ENCODE results near the gene ELMOD3. TPM values are rescaled to one million over a fixed set of nuclear protein-coding genes. Genes with fewer than 3 reads are reported as not detected.

Gene ELMOD3
- total RNA-seq, 1 donor from 2014 or later: 25.4 TPM

- no peaks in the 10 kb centered on the region for H3K4me1 Mint-ChIP-seq
- DNase-seq (no peak), ATAC-seq (ENCODE audit: low read depth) (no peak)
- POLR2A ChIA-PET: interaction anchor here (1.3 kb wide), 1 partner anchor 8 kb away, joined by 6 read pairs; no protein-coding TSS in a partner anchor
- H3K36me3 Mint-ChIP-seq (ENCODE audit: low read depth): peaks cover 63% of the 10 kb centered on the region
- no peak for TF ChIP-seq CTCF (IDR thresholded peaks at IDR 0.05)
- intact Hi-C loops (cut with micrococcal nuclease): no loop called here
- CTCF ChIA-PET: no interaction called here
- H3K27me3 Mint-ChIP-seq: no peaks in the 10 kb centered on the region
- H3K4me3 Mint-ChIP-seq: no peak overlapping the region
- H3K27ac Mint-ChIP-seq: no peak overlapping the region
- H3K9me3 Mint-ChIP-seq: no peaks in the 10 kb centered on the region
Observed at GRCh38 chr2:85383850-85384249, 29.3 kb downstream of the ELMOD3 start.

GRCh38 chr2:85385746-85386145 lies 31.2 kb downstream of the ELMOD3 start:
- H3K27ac Mint-ChIP-seq: no peak overlapping the region
- intact Hi-C loops (cut with micrococcal nuclease): no loop called here
- no peak for TF ChIP-seq CTCF (IDR thresholded peaks at IDR 0.05)
- ATAC-seq (ENCODE audit: low read depth) (no peak), DNase-seq (no peak)
- H3K4me1 Mint-ChIP-seq: no peaks in the 10 kb centered on the region
- no peaks in the 10 kb centered on the region for H3K27me3 Mint-ChIP-seq
- POLR2A ChIA-PET: interaction anchor here (0.9 to 1.5 kb wide), 2 partner anchors 23 to 31 kb away, joined by 3 to 4 read pairs; partner anchors contain the start of genes ELMOD3 and RETSAT
- H3K4me3 Mint-ChIP-seq: no peak overlapping the region
- H3K9me3 Mint-ChIP-seq: no peaks in the 10 kb centered on the region
- CTCF ChIA-PET: no interaction called here
- peaks cover 67% of the 10 kb centered on the region for H3K36me3 Mint-ChIP-seq (ENCODE audit: low read depth)

GRCh38 chr2:85387754-85388153 lies 33.2 kb downstream of the ELMOD3 start:
- Mint-ChIP-seq H3K27me3 (no peaks in the 10 kb centered on the region), H3K4me1 (peaks cover 17% of the 10 kb centered on the region), H3K36me3 (ENCODE audit: low read depth) (peaks cover 68% of the 10 kb centered on the region), H3K9me3 (no peaks in the 10 kb centered on the region), H3K27ac (no peak overlapping the region), H3K4me3 (no peak overlapping the region)
- DNase-seq (no peak), ATAC-seq (ENCODE audit: low read depth) (no peak)
- ChIA-PET CTCF (interaction anchor here (1.0 to 7.9 kb wide), 2 partner anchors 36 to 163 kb away, joined by 3 to 105 read pairs; no protein-coding TSS in a partner anchor), POLR2A (interaction anchor here (0.6 to 0.7 kb wide), 2 partner anchors 161 to 239 kb away, joined by 3 read pairs; no protein-coding TSS in a partner anchor)
- TF ChIP-seq CTCF (IDR thresholded peaks at IDR 0.05): no peak
- intact Hi-C loops (cut with micrococcal nuclease): no loop called here

- POLR2A ChIA-PET: interaction anchor here (1.1 to 1.7 kb wide), 3 partner anchors 35 to 150 kb away, joined by 4 to 8 read pairs (median 5); partner anchors contain the start of genes ELMOD3, MAT2A, RETSAT and TGOLN2
- Mint-ChIP-seq H3K36me3 (ENCODE audit: low read depth) (peaks cover 65% of the 10 kb centered on the region), H3K4me1 (peaks cover 27% of the 10 kb centered on the region), H3K9me3 (no peaks in the 10 kb centered on the region), H3K27ac (peak overlapping the region; percentile 35), H3K27me3 (no peaks in the 10 kb centered on the region), H3K4me3 (no peak overlapping the region)
- ATAC-seq (ENCODE audit: low read depth) (no peak), DNase-seq (no peak)
- CTCF ChIA-PET: interaction anchor here (0.8 to 7.9 kb wide), 3 partner anchors 152 to 162 kb away, joined by 3 to 105 read pairs (median 6); no protein-coding TSS in a partner anchor
- intact Hi-C loops (cut with micrococcal nuclease): no loop called here
- no peak for TF ChIP-seq CTCF (IDR thresholded peaks at IDR 0.05)
Observed at GRCh38 chr2:85388878-85389538, 34.4 kb downstream of the ELMOD3 start.
